Neural cell (in vitro differentiated cells): ENCODE results near the gene CTSL.

ENCODE experiments used
- CTCF ChIP-seq: fragments of 450-650 bp; IDR thresholded peaks from 2 replicates; pipeline ENCODE4 v1.5.1; 2014; ENCODE audit warnings: antibody characterized with exemption, mild to moderate bottlenecking, moderate library complexity; ENCODE audit not compliant: poor library complexity, severe bottlenecking
- POLR2AphosphoS5 ChIP-seq: IDR thresholded peaks from 2 replicates; pipeline ENCODE4 v1.6.1; 2012

GRCh38 chr9:87732756-87733155 is 6.8 kb downstream of the CTSL start:
- TF ChIP-seq CTCF: no peak
- TF ChIP-seq POLR2AphosphoS5: no peak
